Measurements from ENCODE around the gene DYNLRB1. TPM values are rescaled to one million over a fixed set of nuclear protein-coding genes. Genes with fewer than 3 reads are reported as not detected.

DYNLRB1 gene
- total and polyA plus RNA-seq, 2 donors (not counting 1 experiment from before 2014, with no cell fraction given), result 107 to 352 TPM

DNA sequence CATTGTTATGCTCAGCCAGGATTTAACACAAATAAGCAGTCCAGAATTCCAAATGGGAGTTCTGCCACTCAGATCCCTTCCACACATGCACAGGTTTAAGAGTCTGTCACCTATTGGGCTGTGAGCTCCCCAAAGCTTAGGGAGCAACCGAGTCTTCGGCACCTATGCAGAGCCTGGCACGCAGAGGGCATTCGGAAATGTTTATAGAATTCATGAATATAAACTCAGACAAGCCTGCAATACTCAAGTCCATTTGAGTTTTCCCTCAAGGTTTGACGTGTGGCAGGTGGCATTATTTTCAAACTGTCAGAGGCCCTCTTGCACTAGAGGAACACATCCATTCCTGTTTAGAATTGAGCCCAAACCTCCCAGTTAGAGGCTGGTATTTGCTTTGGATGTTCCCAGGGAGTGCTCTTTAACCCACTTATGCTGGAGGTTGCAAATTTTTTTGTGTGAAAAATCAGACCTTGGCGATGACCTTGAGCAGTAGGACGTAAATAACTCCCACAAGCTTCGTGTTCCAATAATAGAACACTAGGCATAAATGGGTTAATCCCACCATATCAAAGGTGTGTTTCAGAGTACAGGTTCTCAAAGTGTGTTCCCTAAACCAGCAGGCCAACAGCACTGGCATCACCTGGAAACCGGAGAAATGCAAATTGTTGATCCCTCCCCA is 70.4 kb downstream of the DYNLRB1 start:
- Histone ChIP-seq H3K4me1 (ENCODE audit: control insufficient read depth, extremely low read depth, insufficient read depth, low read length) (peaks cover 8% of the 10 kb centered on the region), H3K27ac (ENCODE audit: insufficient read depth, low read length) (no peak overlapping the region), H3K36me3 (ENCODE audit: control insufficient read depth, insufficient read depth, low read length) (no peaks in the 10 kb centered on the region), H3K4me3 (replicated peaks in 1 of 4; ENCODE audit: control extremely low read depth in 1 of 4, insufficient read depth in 1 of 4, low read depth in 3 of 4, low read length in 4 of 4) (no peak overlapping the region), H3K79me2 (ENCODE audit: control insufficient read depth, insufficient read depth, low read length) (no peaks in the 10 kb centered on the region), H3K9ac (ENCODE audit: insufficient read depth, low read length) (no peak overlapping the region), H3K27me3 (ENCODE audit: control insufficient read depth, insufficient read depth, low read length) (no peaks in the 10 kb centered on the region), H2AFZ (ENCODE audit: low read length) (no peak overlapping the region), H4K20me1 (ENCODE audit: control insufficient read depth, extremely low read depth, insufficient read depth, low read length) (no peaks in the 10 kb centered on the region), H3K4me2 (ENCODE audit: extremely low read depth, insufficient read depth, low read length) (no peak overlapping the region), H3K9me3 (ENCODE audit: control insufficient read depth, insufficient read depth, low read depth, low read length) (no peaks in the 10 kb centered on the region)
- TF ChIP-seq, protein P1, sequence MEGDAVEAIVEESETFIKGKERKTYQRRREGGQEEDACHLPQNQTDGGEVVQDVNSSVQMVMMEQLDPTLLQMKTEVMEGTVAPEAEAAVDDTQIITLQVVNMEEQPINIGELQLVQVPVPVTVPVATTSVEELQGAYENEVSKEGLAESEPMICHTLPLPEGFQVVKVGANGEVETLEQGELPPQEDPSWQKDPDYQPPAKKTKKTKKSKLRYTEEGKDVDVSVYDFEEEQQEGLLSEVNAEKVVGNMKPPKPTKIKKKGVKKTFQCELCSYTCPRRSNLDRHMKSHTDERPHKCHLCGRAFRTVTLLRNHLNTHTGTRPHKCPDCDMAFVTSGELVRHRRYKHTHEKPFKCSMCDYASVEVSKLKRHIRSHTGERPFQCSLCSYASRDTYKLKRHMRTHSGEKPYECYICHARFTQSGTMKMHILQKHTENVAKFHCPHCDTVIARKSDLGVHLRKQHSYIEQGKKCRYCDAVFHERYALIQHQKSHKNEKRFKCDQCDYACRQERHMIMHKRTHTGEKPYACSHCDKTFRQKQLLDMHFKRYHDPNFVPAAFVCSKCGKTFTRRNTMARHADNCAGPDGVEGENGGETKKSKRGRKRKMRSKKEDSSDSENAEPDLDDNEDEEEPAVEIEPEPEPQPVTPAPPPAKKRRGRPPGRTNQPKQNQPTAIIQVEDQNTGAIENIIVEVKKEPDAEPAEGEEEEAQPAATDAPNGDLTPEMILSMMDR (conservative IDR thresholded peaks at IDR 0.05 in 1 of 2, IDR thresholded peaks at IDR 0.05 in 1 of 2; ENCODE audit: low read depth in 1 of 2, low read length in 2 of 2), result no peak
- TF ChIP-seq EZH2 (IDR thresholded peaks at IDR 0.05; ENCODE audit: low read length, missing control alignments), result no peak
- DNase-seq (ENCODE audit: low read depth in 2 of 2), result no peak

Other genes starting within 250 kb of the DYNLRB1 start
- 68.4 and 72.2 TPM in 2 replicates for gene AHCY, start 213.1 kb upstream of the DYNLRB1 start, total RNA-seq
- gene AHCY, start 213.1 kb upstream of the DYNLRB1 start, polyA plus RNA-seq, result 78.3 and 96.6 TPM in 2 replicates
- gene ITCH, start 153.1 kb upstream of the DYNLRB1 start, total RNA-seq, result 67.5 and 77.6 TPM in 2 replicates
- 18.5 and 25.0 TPM in 2 replicates for gene ITCH, start 153.1 kb upstream of the DYNLRB1 start, polyA plus RNA-seq
- 21.8 and 30.4 TPM in 2 replicates for gene MAP1LC3A, start 42.3 kb downstream of the DYNLRB1 start, total RNA-seq
- 14.0 and 19.3 TPM in 2 replicates for gene MAP1LC3A, start 42.3 kb downstream of the DYNLRB1 start, polyA plus RNA-seq
- 4.9 and 6.4 TPM in 2 replicates for gene PIGU, start 160.7 kb downstream of the DYNLRB1 start, total RNA-seq
- 42.6 and 47.5 TPM in 2 replicates for gene PIGU, start 160.7 kb downstream of the DYNLRB1 start, polyA plus RNA-seq
- 2.3 and 6.4 TPM in 2 replicates for gene TP53INP2, start 187.9 kb downstream of the DYNLRB1 start, total RNA-seq
- 9.8 and 10.0 TPM in 2 replicates for gene TP53INP2, start 187.9 kb downstream of the DYNLRB1 start, polyA plus RNA-seq

Data from fibroblast of lung (primary cell).